ENCODE results near the gene GPR87.
A peak's percentile ranks its signal among the peaks of the same experiment; 100 is the strongest.

The GPR87 gene

DNA sequence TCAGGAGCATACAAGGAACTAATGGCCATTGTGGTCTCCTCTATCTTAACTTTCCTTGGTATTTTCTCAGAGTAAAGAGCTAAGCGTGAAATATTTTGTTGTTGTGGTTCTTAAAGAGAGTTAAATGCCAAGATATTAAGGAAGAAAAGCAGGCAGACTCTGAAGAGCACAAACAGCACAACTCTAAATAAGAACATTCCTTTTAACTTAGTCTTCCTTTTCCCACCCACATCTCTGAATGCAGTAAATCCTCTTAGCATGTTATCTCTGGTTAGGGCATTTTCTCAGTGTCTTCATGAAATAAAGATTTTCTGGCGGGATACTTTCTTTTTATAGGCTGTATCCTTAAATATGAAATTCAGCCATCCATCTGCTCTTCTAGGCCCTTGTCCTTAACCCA, 1.5 kb downstream of the GPR87 start:
- no peak for DNase-seq

DNA sequence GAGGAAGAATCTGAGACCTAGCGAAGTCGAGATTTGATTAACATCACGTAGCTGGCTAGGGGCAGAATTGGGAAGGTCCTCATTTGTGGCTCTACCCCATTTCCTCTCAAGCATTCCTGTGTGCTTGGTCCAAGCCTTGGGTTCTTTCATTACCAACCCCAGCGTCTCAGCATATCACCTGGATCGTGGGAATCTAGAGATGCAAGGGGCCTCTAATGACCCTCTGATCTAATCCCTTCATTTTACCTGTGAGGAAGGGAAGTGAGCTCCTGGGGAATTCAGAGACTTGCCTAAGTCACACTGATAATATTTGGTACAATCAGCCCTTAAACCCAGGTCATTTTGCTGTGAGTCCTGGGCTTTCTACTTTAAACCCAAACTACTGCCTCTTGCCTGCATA, 2.0 kb downstream of the GPR87 start:
- no peak for DNase-seq

DNA sequence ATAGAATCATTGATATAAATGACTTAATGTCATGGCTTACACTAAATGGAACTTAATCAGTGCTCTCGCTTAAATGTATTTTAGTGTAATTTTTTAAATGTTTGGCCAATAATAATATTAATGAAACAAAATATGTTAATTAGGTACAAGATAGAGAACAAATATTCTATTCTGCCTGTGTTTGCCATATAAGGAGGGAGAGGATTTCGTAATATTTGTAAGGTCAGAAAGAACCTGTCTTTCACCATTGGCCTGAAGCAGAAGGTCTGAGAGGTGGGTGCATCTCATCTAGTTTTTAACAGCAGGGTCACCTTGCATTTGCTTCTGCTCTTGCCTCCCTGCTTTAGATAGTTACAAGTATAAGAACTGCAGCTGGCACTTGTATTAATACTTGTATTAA, 2.5 kb downstream of the GPR87 start:
- no peak for DNase-seq

DNA sequence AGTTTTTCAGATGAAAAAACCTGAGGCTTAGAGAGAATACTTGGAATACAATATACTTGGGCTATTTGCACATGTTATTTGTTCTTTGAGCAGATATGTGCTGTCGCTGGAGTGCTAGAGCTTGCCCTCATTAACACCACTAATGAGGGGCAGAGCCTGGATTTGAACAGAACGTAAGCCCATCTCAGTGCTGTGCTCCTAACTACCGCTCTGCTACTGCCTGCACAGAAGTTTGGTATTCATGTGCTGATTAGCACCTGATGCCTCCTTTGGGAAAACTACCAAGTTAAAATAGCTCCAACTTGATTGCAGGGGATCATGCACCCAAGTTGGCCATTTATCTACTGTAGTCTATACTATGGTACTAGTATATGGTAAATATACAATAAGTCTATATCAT, 3.6 kb downstream of the GPR87 start:
- DNase-seq, result no peak

DNA sequence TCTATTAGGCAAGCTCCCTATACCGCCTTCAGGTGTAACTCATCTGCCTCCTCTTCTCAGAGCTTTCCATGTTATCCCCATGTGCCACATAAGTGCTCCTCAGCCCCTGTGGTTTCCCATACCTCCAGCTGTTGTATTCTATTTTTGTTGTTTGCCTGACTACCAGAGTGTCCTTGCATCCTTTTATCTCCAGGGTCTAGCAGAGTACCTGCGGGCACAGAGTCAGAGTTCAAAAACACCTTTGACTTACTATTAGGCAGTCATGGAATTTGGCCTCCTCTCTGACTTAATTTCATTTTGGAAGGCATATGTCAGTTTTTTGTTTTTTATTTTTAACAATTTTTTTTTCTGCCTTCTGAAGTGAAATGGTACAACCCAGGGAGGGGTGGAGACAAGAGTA, 7.1 kb downstream of the GPR87 start:
- DNase-seq, result no peak

DNA sequence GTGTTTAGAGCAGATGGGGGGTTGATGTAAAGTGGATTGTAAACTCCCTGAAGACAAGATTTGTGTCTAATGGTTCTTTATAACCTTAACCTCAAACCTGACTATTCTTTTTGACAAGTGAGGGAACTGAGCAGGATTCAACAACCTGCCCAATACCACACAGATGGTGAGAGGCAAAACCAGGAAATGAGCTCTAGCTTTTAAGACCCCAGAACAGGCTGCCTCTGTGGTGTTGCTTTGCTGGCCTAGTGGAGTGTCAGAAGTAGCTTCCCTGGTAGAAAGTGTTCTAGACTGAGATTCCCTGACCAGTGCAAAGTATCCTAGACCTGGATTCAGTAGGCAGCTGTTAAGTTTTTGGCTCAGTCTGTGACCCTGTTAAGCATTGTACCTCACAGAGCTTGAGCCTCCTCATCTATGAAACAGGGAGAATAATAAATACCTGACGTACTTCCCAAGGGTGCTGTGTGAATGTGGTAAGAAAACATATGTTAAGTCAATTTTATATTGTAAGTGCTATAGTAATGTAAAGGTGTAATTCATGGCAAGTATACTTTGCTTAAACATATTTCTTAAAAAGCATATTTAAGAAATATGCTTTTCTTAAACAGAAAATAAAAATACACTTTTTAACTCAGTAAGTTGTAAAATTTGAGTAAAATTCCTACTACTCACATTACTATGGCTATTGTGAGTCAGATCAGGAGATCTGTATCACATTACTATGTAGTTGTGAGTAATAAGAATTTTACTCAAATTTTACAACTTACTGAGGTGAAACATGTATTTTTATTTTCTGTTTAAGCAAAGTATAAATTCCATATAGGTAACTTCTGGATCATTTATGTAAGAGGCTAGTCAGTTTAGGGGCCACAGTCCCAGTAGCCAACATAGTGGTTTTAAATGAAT, 8.8 kb downstream of the GPR87 start:
- no peak for DNase-seq

DNA sequence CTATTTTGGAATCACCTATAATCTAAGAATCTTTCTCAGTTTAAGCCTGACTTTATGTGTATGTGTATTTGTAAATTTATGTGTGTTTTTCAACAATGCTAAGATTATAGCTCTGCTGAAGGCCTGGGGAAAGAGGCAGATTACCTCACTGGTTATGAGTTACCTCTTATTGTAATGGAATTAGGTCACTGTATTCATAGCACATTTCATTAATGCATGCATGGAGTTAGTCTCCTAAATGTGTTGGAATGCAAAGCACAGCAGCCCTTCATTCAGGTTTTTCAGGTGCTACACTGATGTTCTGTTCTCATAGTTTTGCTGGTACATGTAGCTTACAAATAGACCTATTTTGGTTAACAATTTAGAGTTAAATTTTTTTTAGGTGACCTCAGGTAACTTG, 9.5 kb downstream of the GPR87 start:
- DNase-seq, result no peak

DNA sequence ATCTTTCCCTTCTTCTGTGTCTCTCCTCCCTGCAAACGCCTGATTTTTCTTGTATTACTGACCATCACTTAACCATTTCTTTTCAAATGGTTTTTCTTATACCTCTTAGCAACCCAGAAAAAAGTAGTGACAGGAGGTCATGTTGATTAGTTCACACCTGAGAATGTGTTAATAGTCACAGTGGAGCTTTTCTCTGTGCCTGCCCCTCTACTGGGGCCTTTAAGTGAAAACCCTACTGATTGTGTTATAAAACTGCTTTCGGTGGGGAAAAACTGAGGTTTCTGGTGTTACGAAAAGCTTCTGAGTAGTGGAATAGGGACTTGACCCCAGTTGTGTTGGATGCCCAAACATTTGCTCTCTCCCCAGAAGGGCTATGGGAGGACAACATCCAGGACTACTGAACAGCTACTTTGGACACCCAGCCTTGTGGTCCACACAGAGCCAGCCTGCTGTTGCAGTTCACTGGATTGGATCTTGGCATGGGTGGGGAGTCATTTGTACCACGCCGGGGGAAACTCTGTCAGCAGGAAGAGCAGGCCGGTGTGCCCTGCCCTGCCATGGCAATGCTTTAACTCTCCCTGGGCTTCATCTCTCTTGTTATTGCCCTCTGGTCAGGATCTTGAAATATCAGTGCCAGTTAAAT, 10.3 kb downstream of the GPR87 start:
- no peak for DNase-seq

DNA sequence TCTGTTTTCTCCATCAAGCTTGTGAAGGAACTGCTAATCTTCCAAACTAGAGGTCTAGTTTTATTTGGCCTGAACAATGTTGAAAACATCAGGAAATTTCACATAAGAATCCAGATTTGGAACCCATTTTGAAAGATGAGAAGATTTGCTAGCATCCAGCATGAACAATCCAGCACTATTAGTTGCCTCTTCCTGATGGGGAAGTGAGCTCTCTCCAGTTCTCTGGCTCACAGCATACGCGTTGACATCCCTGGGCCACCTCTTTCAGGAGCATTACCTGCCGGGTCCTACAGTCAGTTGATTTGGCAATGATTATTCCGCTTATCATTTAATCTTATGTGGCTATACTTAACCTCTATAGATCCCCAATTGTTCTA, 10.9 kb downstream of the GPR87 start:
- no peak for DNase-seq

DNA sequence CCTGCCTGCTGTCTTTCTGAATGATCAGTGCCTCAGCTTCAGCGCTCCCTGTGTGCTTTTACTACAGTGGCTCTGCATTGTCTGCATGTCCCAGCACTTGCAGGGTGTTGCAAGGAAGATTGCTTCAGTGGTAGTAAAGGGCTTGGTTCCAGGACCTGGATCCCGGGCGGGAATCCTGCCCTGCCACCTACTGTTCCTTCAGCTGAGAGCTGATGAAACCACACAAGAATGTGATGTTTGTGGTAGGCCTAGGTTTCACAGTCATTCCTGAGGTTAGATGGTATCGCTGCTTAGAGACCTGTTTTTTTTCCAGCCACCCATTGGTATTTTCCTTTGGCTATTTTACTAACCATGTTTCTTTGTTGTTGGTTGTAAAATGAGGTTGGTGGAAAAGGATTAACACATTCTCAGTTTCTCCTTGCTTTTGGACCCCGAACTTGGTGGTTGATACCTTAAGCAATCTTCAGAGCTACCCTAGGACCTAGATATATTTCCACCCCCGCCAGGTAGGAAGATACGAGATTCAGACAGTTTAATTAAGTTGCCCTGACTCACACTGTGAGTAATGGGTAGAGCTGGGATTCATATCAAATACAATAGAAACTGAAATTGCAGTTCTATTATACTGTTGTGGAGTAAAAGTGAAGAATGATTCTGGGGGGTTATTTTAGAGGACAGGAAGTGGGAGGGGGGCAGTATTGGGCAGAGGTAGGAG, 11.4 kb downstream of the GPR87 start:
- DNase-seq, result no peak

DNA sequence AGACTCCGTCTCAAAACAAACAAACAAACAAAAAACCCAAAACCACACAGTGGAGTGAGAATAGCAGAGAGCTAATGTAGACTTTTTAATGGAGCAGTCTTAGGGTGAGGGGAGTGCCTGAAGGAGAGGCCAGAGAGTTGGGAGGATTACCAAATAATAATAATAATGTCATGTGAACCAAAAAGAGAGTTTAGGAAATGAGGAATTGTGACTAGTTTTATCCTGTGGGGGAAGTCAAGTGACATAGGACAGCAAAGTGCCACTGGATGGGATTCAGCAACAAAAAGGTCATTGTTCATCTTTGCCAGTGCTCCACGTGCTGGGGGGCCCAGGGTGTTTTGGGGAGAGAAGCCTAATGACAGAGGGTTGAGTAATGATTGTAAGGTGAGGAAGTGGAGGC, 12.9 kb downstream of the GPR87 start:
- DNase-seq, result no peak

DNA sequence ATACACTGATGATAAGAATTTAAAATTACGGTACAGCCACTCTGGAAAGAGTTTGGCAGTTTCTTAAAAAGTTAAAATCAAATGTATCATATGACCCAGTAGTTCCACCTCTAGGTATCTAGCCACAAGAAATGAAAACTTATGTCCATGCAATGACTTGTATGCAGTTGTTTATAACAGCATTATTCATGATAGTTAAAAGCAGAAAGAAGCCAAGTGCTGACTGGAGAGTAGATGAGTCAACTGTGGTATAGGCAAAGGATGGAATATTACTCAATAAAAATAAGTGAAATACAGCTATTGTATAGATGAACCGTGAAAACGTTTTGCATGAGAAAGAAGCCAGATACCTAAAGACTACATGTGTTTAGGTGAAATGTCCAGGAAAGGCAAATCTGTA, 14.8 kb downstream of the GPR87 start:
- DNase-seq, result no peak

DNA sequence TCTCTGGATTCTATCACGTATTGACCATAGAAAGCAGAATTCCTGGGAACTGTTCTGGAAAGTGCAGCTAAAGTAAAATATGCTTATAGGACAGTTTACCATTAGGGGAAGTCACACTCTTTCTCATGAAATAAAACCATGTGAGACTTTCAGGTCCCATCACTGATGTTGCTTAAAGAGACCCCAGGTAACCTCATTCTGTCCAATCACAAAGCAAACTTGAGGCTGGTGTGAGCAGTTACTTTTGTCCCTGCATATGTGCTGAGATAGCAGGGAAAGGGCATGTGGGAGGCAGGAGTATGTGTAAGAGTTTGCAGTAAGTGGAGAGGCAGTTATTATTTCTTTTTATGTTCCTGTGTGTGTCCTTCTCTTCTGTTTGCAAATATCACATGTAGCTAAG, 16.1 kb downstream of the GPR87 start:
- DNase-seq, result no peak

DNA sequence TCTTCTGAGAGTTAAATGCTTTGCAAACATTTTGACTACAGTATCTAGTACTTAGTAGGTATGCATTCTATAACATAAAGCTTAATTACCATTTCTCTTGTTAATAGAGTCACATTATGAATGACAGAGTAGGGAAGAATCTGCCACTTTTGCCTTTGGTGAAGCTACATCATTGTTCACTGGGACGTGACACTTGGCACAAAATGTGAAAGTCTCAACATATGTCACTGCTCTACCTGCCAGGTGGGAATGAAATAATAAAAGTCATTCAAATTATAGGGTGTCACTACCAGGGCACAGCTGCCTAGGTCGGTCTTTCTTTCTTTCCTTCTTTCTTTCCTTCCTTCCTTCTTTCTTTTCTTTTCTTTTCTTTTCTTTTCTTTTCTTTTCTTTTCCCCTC, 17.6 kb downstream of the GPR87 start:
- no peak for DNase-seq

DNA sequence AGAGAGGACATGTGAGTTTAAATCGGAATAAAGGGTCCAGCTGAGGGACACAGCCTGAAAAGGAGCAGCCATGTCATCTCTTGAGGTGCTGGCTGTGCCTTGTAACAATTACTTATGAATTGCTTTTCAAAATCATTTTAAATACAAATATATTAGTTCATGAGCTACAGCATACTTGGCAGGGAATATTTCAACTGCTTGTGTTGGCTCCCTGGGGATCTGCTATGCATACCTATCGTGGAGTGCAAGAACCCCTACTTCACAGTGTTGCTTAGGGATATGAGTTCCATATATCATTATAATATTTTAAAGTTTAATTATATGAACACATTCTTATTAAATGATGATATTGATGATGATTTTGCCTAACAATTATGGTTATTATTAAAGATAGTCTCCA, 19.2 kb downstream of the GPR87 start:
- no peak for DNase-seq

DNA sequence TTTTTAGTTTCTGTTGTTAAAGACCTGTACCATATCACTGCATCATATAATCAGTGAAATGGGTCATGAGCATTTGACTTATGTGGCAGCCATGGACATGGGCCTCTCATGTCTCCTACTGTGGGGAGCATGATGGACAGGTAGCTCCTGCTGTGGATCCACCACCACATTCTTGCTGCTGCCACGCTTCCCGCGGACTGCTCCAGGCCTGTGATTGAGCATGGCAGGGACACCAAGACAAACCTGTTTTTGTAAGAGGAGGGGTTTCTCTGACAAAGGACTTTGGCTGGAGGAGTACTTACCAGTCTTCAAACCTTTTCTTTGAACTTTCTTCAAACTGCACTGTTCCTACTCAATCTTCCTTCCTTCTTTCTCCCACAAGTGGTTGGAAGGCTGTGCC, 20.4 kb downstream of the GPR87 start:
- DNase-seq, result no peak

DNA sequence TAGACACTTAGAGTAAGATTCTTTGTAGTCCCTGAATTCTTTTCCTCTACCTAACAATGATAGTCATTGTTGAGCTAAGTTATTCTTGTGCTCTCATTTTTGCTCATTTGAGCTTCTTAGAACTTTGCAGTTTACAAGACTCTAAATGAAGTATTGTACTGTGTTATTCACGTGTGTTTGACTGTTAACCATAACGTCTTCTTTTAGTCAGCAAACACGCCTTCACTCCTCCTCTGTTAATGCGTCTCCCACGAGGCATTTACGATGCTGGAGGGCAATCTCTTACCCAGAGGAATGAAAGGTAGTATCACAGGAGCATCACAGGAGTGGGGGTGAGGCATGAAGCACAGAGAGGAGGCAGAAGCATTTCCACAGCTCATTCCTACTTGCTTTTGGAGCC, 23.5 kb downstream of the GPR87 start:
- DNase-seq, result no peak

DNA sequence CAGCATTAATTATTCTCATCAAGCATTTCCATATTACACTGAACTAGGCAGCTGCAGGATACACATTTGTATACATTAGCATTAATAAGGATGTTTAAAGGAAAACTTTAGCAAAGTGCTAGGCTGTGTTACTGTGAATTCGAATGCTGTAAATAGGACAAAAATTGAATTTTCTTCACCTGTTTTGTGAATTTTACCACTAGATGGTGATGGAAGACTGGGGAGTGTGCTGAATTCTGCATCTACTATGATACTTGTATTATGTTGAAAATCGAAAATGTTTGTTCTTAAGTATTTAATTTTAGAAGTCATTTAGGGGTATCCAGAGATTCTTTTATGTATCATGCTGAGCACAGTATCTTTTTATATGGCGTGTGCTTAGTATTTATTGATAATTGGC, 25.9 kb downstream of the GPR87 start:
- no peak for DNase-seq

DNA sequence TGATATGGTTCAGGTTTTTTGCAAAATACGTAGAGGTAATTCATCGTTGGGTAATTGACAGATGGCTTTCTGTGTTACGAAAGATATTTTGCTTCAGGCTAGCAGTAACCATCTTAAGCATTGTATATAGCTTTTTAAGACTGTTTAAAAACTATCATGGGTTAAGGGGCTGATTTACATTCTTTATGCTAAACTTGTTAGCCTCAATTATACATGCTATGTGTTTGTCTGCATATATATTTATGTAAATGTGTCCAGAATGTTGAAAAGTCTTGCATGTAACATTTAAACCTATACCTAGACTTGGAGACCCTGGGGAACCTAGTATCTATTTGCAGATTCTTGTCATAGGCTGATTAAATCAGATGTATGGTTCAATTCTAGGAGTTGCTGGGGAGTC, 27.2 kb downstream of the GPR87 start:
- DNase-seq, result no peak

DNA sequence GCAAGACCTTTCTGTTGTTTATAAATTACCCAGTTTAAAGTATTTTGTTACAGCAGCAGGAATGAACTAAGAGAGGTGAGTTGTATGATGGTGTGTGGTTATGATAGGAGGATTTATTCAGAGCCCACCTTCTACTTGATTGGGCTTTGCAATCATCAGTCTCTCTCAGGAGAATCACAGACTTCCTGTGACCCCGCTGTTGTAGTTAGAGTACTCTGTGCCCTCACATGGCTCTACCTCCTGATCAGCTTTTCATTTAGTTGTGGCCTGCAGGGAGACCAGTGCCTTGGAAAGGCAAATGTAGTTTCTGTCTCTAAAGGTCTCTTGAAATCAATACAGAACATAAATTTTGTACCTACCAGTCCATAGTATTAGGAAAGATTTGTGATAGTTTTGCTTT, 30.7 kb downstream of the GPR87 start:
- no peak for DNase-seq

DNA sequence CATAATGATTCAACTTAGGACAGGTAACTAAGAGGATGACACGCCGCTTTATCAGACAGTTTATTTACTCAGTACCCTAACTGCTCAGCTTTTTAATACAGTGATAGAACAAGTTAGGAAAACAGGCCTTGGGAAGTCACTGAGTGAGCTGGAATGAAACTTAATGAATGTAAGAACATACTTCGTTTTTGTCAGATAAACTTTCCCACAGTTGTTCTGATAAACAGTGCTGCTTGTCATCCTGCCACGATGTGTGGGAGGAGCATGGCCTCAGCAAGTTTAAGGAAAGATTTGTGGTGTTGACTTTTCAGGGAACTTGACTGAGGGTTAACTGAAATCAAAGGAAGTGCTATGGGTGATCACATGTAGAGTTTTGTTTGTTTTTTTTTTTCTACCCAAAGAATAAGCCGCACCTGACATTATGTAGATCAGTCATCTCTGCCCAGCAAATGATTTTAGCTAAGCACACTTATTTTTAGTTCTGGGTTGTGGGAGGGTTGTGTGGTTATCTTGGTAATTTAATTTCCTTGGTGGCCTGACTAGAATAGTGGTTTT, 32.6 kb downstream of the GPR87 start:
- no peak for DNase-seq

DNA sequence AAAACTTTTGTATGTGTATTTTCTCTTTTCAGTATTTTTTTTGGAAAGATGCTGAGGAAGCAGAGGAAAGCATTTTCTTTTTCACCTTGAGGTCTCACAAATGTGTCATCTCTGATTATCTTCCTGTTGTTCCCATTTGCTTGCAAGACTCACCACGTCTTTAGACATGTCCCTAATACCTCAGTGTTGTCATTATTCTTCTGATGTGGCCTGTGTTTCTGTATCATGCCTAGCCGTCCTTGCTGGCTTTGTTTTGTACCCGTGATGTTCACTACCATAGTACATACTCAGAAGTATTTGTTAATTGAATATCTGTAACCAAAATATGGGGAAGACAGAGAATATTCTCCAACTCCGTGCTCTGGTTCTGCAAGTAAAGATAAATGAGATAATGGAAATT, 33.2 kb downstream of the GPR87 start:
- DNase-seq, result no peak

DNA sequence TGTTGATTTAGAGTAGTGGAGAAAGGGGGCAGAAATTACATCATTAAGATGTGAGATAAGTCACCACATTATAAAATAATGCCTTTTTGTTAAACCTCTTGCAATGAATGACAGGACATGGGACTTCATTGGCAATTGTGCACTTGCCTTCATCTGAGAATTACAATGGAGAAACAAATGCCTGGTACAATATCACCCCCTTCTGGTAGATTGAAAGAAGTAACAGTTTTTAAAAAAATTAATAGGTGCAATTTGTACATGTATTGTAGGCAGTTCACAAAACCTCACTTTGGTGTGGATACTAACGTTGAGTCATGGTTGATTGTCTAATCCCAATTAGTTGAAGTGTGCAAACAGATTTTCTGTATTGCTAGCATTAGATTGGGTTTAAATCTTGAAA, 33.7 kb downstream of the GPR87 start:
- DNase-seq, result peak; percentile 47

Measured in NCI-H2029 treated with DMSO at 0.1 percent for 48 hours (cell line).